Measurements from ENCODE around the gene ZNF333.

ZNF333 gene

DNA sequence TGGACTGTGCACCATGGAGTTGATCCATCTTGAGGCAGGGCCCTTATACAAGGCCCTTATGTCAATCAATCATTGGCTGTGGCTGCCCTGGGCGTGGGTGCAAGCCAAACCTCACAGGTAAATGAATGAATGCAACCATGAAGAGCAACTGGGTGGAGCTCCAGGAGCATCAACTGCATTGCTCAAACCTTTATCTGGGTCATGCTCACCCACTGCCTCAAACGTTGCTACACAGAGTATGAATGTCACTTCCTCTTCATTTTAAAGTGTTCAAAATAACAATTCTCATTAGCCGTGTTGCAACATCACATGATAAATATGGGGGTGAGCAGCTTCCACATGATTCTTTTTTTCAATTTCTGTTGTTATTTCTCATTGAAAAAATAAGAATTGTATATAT lies 6.4 kb upstream of the ZNF333 start:
- TF ChIP-seq SIN3A (IDR thresholded peaks at IDR 0.05; ENCODE audit: borderline replicate concordance, insufficient read depth, low read length): no peak
- no peak for TF ChIP-seq FOXP2 (optimal IDR thresholded peaks at IDR 0.05; ENCODE audit: borderline replicate concordance, extremely low read depth, extremely low read length, insufficient read depth)
- TF ChIP-seq, protein P1, sequence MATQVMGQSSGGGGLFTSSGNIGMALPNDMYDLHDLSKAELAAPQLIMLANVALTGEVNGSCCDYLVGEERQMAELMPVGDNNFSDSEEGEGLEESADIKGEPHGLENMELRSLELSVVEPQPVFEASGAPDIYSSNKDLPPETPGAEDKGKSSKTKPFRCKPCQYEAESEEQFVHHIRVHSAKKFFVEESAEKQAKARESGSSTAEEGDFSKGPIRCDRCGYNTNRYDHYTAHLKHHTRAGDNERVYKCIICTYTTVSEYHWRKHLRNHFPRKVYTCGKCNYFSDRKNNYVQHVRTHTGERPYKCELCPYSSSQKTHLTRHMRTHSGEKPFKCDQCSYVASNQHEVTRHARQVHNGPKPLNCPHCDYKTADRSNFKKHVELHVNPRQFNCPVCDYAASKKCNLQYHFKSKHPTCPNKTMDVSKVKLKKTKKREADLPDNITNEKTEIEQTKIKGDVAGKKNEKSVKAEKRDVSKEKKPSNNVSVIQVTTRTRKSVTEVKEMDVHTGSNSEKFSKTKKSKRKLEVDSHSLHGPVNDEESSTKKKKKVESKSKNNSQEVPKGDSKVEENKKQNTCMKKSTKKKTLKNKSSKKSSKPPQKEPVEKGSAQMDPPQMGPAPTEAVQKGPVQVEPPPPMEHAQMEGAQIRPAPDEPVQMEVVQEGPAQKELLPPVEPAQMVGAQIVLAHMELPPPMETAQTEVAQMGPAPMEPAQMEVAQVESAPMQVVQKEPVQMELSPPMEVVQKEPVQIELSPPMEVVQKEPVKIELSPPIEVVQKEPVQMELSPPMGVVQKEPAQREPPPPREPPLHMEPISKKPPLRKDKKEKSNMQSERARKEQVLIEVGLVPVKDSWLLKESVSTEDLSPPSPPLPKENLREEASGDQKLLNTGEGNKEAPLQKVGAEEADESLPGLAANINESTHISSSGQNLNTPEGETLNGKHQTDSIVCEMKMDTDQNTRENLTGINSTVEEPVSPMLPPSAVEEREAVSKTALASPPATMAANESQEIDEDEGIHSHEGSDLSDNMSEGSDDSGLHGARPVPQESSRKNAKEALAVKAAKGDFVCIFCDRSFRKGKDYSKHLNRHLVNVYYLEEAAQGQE (IDR thresholded peaks at IDR 0.05; ENCODE audit: insufficient read depth in 1 of 2, low read depth in 2 of 2, low read length in 2 of 2): no peak
- no peak for TF ChIP-seq TAF1 (IDR thresholded peaks at IDR 0.05; ENCODE audit: borderline replicate concordance, insufficient read depth, low read length)
- TF ChIP-seq POLR2AphosphoS5 (IDR thresholded peaks at IDR 0.05; ENCODE audit: low read depth, low read length): no peak

DNA sequence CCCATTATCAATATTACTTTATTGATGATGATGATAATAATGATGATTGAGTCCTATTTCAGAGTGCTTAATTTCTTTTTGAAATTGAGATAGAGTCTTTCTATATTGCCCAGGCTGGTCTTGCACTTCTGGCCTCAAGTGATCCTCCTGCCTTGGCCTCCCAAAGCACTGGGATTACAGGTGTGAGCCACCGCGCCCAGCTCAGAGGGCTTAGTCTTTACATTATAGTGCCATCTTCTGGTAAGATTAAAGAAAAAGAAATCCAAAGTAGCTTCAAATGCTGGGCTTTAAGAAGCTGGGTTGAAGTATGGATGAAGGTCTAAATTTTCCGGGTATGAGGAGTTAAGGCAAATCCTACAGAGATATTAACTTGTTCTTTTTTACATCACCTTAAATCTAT lies 3.4 kb upstream of the ZNF333 start:
- TF ChIP-seq TAF1 (IDR thresholded peaks at IDR 0.05; ENCODE audit: borderline replicate concordance, insufficient read depth, low read length): no peak
- TF ChIP-seq, protein P1 (IDR thresholded peaks at IDR 0.05; ENCODE audit: insufficient read depth in 1 of 2, low read depth in 2 of 2, low read length in 2 of 2): no peak
- no peak for TF ChIP-seq SIN3A (IDR thresholded peaks at IDR 0.05; ENCODE audit: borderline replicate concordance, insufficient read depth, low read length)
- TF ChIP-seq POLR2AphosphoS5 (IDR thresholded peaks at IDR 0.05; ENCODE audit: low read depth, low read length): no peak
- no peak for TF ChIP-seq FOXP2 (optimal IDR thresholded peaks at IDR 0.05; ENCODE audit: borderline replicate concordance, extremely low read depth, extremely low read length, insufficient read depth)

DNA sequence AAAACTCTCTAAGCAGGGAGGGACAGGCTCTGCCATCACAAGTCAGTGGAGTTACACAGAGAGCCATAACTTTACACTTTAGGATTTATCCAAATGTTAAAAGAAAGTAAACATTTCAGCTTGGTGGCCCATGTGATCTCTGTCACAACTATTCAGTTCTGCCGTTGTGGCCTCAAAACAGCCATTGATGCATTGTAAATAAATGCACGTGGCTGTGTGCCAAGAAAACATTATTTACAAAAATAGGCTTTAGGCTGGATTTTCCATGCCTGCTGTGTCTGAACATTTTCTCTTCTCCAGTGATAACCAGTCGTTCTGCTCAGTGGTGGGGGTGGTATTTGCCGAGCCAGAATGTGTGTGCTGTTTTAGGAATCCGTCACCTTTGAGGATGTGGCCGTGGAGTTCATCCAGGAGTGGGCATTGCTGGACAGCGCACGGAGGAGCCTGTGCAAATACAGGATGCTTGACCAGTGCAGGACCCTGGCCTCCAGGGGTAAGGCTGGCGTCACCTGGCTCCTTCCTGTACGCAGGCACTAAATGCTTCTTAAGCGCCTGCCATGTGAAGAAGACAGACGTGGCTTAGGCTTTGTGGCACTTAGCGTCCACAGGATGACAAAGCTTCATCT lies 4.9 kb downstream of the ZNF333 start:
- TF ChIP-seq, protein P1 (IDR thresholded peaks at IDR 0.05; ENCODE audit: insufficient read depth in 1 of 2, low read depth in 2 of 2, low read length in 2 of 2): peak in 1 of 2 experiments; percentile 45; a peak in 1 of 4 replicates
- no peak for TF ChIP-seq POLR2AphosphoS5 (IDR thresholded peaks at IDR 0.05; ENCODE audit: low read depth, low read length)

DNA sequence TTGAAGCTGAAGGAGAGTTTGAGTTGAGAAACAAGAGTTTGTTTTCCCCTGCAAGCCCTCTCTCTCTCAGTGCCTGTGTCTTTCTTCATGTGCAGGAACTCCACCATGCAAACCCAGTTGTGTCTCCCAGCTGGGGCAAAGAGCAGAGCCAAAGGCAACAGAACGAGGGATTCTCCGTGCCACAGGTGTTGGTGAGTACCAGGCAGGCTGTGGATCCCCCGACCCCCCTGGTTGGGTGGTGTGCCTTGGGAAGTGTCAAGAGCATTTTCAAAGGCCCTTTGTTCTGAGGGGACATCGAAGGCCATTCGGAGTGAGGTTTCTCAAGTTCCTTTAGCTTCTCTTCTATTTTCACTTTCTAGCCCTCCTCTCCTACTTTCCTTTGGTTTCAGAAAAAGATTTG lies 5.6 kb downstream of the ZNF333 start:
- TF ChIP-seq SIN3A (IDR thresholded peaks at IDR 0.05; ENCODE audit: borderline replicate concordance, insufficient read depth, low read length) (no peak), TAF1 (IDR thresholded peaks at IDR 0.05; ENCODE audit: borderline replicate concordance, insufficient read depth, low read length) (no peak), POLR2AphosphoS5 (IDR thresholded peaks at IDR 0.05; ENCODE audit: low read depth, low read length) (no peak), FOXP2 (optimal IDR thresholded peaks at IDR 0.05; ENCODE audit: borderline replicate concordance, extremely low read depth, extremely low read length, insufficient read depth) (no peak)
- TF ChIP-seq, protein P1 (IDR thresholded peaks at IDR 0.05; ENCODE audit: insufficient read depth in 1 of 2, low read depth in 2 of 2, low read length in 2 of 2): no peak

DNA sequence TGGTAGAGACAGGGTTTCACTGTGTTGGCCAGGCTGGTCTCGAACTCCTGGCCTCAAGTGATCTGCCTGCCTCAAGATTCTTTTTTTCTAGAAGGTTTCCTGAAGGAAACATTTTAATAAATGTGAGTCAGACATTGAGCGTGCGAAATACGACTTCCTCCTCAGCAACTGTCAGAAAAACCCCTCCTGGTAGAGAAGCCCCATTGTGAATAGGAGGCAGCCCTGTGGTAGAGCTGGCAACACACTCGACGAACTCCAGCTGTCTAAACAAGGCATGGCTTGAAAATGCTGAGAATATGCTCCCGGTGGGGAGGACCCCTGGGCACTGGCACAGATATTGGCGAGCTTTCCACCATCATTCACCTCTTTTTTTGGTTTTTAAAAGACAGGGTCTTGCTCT lies 9.8 kb downstream of the ZNF333 start:
- TF ChIP-seq SIN3A (IDR thresholded peaks at IDR 0.05; ENCODE audit: borderline replicate concordance, insufficient read depth, low read length) (no peak), TAF1 (IDR thresholded peaks at IDR 0.05; ENCODE audit: borderline replicate concordance, insufficient read depth, low read length) (no peak), POLR2AphosphoS5 (IDR thresholded peaks at IDR 0.05; ENCODE audit: low read depth, low read length) (no peak), FOXP2 (optimal IDR thresholded peaks at IDR 0.05; ENCODE audit: borderline replicate concordance, extremely low read depth, extremely low read length, insufficient read depth) (no peak)
- TF ChIP-seq, protein P1 (IDR thresholded peaks at IDR 0.05; ENCODE audit: insufficient read depth in 1 of 2, low read depth in 2 of 2, low read length in 2 of 2): no peak

Measured in PFSK-1 (cell line).